H54 (cell line): Measurements from ENCODE around the gene CCDC127.
A peak's percentile ranks its signal among the peaks of the same experiment; 100 is the strongest.

Experiments used
- DNase-seq: peaks from one replicate; pipeline ENCODE4 v3.0.0; 2011; ENCODE audit warnings: low spot score, mixed read lengths; ENCODE audit not compliant: insufficient read length
- FAIRE-seq: peaks from 3 replicates; lab custom pipeline; 2011; peaks lifted over from hg19 to GRCh38; lab: Jason Lieb, UNC
- POLR2A ChIP-seq: IDR thresholded peaks from 2 replicates; pipeline ENCODE4 v1.6.1; 2011; ENCODE audit warnings: low read depth, mild to moderate bottlenecking, low read length

Gene CCDC127

GRCh38 chr5:191036-191948, 26.7 kb downstream of the CCDC127 start, which contains the start of gene LRRC14B:
Gene LRRC14B, plus strand, starts transcription at chr5:191495. Its CDS starts 44 bp downstream, at chr5:191539.
- FAIRE-seq (no peak), DNase-seq (no peak)
- TF ChIP-seq POLR2A = no peak

GRCh38 chr5:190366-191035, 27.5 kb downstream of the CCDC127 start:
- FAIRE-seq = no peak

GRCh38 chr5:189976-190365, 28.0 kb downstream of the CCDC127 start:
- no peak for TF ChIP-seq POLR2A
- DNase-seq (no peak), FAIRE-seq (no peak)

More at GRCh38 chr5:190366-191035, 27.5 kb downstream of the CCDC127 start:
- DNase-seq = no peak
- no peak for TF ChIP-seq POLR2A

GRCh38 chr5:189486-189885, 28.5 kb downstream of the CCDC127 start:
- no peak for TF ChIP-seq POLR2A
- FAIRE-seq (no peak), DNase-seq (no peak)

- 0 out of 2 replicates have a peak, but pooled peaks have one; percentile 9 for TF ChIP-seq POLR2A
- FAIRE-seq (peak; percentile 73), DNase-seq (peak; percentile 100)
Measured at GRCh38 chr5:188488-189481, 29.2 kb downstream of the CCDC127 start.

GRCh38 chr5:187617-188451, 30.1 kb downstream of the CCDC127 start:
- no peak for TF ChIP-seq POLR2A
- FAIRE-seq = no peak

GRCh38 chr5:187042-187431, 30.9 kb downstream of the CCDC127 start:
- no peak for TF ChIP-seq POLR2A
- no peak for DNase-seq
- no peak for FAIRE-seq

More at GRCh38 chr5:187617-188451, 30.1 kb downstream of the CCDC127 start:
- DNase-seq = no peak

- no peak for DNase-seq
- no peak for FAIRE-seq
- TF ChIP-seq POLR2A = no peak
Measured at GRCh38 chr5:186091-187041, 31.6 kb downstream of the CCDC127 start.

- no peak for DNase-seq
- TF ChIP-seq POLR2A = no peak
- no peak for FAIRE-seq
Measured at GRCh38 chr5:185095-186070, 32.6 kb downstream of the CCDC127 start.

GRCh38 chr5:184471-184870, 33.5 kb downstream of the CCDC127 start:
- FAIRE-seq (no peak), DNase-seq (no peak)
- TF ChIP-seq POLR2A = no peak
